ENCODE results near the gene FIGNL2.

Gene FIGNL2

GRCh38 chr12:51852404-51853137 is 4.1 kb upstream of the FIGNL2 start:
- DNase-seq: no peak

- DNase-seq: no peak
Observed at GRCh38 chr12:51851413-51852124, 3.1 kb upstream of the FIGNL2 start.

- no peak for DNase-seq
Observed at GRCh38 chr12:51850965-51851299, 2.4 kb upstream of the FIGNL2 start.

GRCh38 chr12:51850081-51850964 is 1.8 kb upstream of the FIGNL2 start:
- no peak for DNase-seq

- DNase-seq: peak; percentile 74
Observed at GRCh38 chr12:51848841-51849735, 570 bp upstream of the FIGNL2 start.

GRCh38 chr12:51847643-51848325 is 734 bp downstream of the FIGNL2 start:
- DNase-seq: no peak

GRCh38 chr12:51846911-51847642 is 1.4 kb downstream of the FIGNL2 start:
- peak; percentile 76 for DNase-seq

GRCh38 chr12:51846271-51846691 is 2.2 kb downstream of the FIGNL2 start:
- DNase-seq: no peak

- DNase-seq: no peak
Observed at GRCh38 chr12:51845482-51845881, 3.0 kb downstream of the FIGNL2 start.

GRCh38 chr12:51844854-51845253 is 3.7 kb downstream of the FIGNL2 start:
- no peak for DNase-seq

- no peak for DNase-seq
Observed at GRCh38 chr12:51841727-51842126, 6.8 kb downstream of the FIGNL2 start.

GRCh38 chr12:51840966-51841365 is 7.6 kb downstream of the FIGNL2 start:
- no peak for DNase-seq

GRCh38 chr12:51839310-51839947 is 9.1 kb downstream of the FIGNL2 start:
- DNase-seq: no peak

- DNase-seq: no peak
Observed at GRCh38 chr12:51838762-51839161, 9.8 kb downstream of the FIGNL2 start.

GRCh38 chr12:51838036-51838435 is 10.5 kb downstream of the FIGNL2 start:
- DNase-seq: no peak

- no peak for DNase-seq
Observed at GRCh38 chr12:51837286-51837685, 11.2 kb downstream of the FIGNL2 start.

GRCh38 chr12:51836827-51837173 is 11.7 kb downstream of the FIGNL2 start:
- no peak for DNase-seq

- no peak for DNase-seq
Observed at GRCh38 chr12:51836041-51836826, 12.3 kb downstream of the FIGNL2 start.

- DNase-seq: no peak
Observed at GRCh38 chr12:51834411-51834810, 14.1 kb downstream of the FIGNL2 start.

Measured in left hindlimb (tissue), 1 donor.